Hippocampal formation (tissue), 2 donors: Measurements from ENCODE around the gene PPP6R2.

Experiments used
- DNase-seq, 2 donors: peaks; one replicate each; lab custom pipeline; 2025; lab: John Stamatoyannopoulos, UW

PPP6R2 gene

DNA sequence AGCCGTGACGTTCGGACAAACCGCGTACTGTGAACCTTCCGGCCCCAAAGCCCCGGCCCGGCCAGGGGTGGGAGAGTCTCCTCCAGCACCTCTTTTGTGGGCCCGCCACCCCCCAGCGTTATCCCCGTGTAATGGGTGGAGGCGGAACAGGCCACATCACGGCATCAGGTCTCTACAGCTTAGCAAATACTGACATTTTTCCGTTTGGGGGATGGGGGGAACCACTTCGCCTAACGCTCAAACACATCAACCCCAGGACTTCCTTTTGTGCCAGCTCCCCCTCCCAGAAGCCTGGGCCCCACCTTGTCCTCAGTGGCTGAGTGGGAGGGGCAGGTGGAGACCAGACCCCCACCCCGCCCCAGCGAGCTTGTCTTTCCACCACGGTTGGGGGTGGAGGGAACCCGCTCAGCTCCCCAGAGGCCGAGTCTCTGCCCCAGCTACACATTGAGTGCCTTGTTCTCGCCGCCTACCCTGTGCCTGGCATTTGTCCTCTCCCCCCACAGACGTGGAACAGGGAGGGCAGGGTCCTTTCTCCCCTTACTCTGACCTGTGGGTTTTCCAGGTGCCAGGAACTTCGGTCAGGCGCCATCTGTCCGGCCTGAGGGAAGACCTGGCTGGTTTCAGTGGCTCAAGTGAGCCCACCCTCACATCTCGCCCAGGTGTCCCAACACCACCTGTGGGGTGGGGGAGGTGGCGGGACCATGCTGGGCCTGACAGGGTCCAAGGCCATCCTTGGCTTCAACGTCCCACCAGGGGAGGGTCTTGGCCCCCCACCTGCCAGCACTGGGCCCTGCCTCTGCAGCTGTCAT lies 102.1 kb downstream of the PPP6R2 start:
- DNase-seq = no peak

DNA sequence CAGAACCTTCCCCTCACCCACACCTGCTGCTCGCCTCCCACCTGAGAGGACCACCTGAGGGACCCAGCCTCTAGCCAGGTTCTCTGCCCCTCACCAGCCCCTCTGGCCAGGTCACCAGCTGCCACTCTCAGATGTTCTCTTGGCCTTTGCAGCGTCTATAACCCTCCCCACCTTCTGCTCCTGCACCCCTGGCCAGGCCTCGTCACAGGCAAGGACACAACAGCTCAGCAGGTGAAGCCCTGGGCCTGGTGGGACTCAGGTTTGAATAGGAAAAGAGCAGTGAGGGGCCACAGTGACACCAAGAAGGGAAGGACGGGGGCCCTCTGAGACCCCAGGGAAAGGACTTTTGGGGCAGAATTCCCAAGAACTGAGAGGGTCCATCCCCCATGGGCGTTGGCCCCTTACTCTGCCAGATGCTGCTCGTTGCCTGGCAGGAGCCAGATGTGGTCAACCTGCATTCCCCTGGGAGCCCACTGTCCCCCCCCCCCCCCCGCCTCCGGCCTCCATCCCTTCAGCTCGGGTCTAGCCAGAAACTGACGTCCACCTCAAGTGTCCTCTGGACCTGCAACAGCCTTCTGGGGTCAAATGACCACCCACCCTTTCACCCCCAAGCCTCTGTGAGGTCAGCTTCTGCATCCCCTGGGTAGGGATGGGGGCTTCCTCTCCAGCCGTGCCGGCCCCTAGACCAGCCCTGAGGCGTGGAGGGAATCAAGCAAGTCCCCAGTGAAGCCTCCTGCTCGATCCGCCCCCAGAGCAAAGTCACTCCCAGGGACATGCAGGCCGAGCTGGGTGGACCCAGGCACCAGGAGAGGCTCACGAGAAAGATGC lies 103.0 kb downstream of the PPP6R2 start:
- no peak for DNase-seq

DNA sequence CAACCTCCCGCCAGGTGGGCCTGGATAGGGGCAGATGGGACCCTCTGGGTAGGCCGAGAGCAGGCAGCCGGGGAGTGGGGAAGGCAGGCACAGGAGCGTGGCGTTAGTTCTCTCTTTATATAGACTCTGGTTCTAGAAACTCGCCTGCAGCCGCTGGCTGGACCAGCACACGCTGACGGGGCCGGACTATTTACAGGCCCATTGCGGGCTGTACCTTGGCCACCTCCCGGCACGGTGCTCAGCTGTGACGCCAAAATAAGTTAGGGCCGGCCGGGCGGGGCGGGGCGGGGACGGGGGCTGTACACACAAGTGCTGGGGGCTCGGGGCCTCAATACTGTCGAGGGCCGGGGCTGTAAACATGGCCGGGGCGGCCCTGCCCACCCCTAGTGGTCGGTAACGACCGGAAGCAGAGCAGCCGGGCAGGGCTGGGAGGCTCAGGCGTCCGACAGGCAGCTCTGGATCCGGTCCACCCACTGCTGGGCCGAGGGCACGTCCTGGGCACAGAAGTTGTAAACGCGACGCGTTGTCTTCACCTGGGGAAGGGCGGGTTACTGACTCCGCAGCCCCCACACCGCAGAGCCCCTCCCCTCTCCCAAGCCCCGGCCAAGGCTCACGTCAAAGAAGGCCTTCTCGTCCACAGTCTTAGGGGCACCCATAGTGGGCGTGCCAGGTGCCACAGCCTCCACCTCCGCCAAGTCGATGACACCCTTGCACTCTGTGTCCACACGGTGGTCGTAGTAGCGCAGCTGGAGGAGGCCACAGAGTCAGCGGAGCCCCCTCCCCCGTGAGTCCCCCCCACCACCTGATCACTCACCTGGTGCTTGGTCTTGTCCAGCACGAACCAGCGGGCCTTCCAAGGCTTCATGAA lies 103.8 kb downstream of the PPP6R2 start:
- no peak for DNase-seq

DNA sequence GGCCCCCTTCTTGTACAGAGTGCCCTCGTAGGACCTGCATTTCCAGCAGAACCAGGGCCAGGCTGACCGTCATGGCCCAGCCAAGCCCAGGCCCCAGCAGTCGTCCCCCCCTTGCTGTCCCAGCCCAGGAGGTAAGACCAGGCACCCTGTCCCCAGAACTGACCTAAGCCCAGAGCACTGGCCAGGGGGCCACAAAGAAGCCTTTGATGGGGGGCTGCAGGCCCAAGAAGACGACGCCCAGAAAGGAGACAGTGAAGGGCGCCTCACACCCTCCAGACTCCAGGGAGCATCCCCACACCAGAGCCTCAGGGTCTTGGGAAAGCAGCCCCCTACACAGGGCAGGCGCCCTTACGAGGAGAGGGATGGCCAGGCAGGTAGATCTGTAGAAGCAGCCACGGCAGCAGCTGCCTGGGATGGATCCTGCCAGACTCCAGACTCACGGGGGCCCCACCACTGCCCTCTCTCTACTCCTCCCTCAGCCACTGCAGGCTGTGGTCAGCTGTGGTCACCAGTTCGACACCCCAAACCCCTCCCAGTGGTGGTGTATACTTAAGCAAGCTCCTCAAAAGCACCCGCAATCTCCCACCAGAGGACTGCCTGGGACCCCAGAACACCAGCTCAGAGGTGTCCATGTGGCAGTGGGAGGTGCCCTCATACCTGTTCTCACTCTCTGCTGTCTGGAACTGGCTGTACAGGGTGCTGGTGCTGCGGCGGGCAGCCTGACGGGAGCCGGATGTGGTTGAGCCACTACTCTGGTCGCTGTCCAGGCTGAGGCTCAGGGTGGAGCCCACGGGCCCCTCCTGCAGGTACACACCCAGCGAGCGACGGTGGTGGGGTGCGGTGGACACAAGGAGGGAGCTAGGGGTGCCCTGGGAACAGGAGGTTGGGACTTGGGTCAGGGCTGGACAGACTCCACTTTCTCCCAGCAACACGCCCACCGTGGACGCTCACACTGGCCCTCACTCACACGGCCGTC lies 104.7 kb downstream of the PPP6R2 start:
- DNase-seq = no peak

DNA sequence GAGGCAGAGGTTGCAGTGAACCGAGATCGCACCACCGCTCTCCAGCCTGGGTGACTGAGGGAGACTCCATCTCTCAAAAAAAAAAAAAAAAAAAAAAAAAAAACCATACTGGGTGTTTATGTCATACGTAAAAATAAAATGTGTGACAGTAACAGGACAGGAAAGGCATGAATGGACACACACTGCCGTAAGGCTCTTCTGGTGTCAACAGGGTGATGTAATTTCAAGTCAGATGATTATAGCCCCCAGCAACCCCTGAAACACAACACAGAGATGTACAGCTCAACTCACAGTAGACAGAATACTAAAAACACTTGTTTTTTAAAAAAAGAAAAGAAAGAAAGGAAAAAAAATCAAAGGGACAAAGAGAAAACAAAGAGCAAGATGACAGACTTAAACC lies 109.5 kb downstream of the PPP6R2 start:
- DNase-seq = no peak

DNA sequence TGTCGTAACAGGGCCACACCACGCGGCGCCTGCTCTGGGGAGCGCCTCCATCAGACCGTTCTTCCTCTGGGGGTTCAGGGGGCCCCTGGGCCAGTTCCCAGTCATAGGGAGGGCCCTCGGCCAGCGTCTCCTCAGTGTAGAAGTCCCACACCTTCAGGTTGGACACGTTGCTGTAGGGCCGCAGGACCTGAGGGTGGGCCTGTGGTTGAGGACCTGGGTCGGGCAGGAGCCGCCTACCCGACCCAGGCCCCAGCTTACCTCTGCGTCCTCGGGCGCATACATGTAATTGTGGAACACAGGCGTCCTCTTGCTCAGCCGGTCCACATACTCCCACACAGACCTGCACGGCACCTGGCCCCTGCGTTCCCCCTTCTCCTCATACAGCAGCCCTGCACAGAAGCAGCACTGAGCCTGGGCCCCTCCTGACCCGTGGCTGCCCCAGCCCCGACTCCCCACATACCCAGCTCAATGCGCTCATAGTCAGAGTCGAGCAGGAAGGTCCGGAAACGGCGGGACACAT lies 111.5 kb downstream of the PPP6R2 start:
- no peak for DNase-seq

DNA sequence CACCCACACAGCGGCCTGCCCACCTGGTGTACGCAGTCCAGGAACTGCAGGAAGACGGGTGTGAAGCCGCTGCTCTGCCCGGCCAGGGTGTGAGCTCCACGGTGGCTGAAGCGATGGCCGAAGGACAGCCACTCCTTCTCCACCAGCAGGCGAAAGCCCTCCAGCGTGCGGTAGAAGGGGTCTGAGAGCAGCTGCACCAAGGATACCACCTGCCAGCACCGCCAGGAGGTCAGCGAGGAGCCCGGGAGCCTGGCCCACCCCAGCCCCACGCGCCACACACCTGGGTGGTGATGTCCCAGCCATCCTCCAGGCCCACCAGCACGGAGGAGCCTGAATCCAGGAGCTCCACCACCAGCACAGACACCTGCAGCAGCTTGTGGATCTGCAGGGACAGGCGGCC lies 112.1 kb downstream of the PPP6R2 start:
- no peak for DNase-seq

DNA sequence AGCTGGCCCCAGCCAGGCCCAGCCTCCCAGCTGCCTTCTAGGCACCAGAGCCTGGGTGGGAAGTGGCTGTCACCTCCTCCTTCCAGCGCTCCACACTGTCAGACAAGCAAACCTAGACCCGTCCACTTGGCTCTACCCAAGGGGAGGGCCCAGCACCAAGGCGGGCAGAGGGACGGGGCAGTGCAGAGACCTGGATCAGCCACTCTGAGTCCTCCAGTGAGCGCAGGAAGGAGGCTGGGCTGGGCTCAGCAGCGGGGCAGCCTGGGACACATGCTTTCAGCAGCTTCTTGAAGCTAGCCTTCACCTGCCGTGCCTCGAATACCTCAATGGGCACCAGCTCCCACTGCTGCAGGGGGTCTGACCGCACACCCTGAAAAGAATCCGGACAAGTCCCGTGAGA lies 112.9 kb downstream of the PPP6R2 start:
- DNase-seq = no peak

DNA sequence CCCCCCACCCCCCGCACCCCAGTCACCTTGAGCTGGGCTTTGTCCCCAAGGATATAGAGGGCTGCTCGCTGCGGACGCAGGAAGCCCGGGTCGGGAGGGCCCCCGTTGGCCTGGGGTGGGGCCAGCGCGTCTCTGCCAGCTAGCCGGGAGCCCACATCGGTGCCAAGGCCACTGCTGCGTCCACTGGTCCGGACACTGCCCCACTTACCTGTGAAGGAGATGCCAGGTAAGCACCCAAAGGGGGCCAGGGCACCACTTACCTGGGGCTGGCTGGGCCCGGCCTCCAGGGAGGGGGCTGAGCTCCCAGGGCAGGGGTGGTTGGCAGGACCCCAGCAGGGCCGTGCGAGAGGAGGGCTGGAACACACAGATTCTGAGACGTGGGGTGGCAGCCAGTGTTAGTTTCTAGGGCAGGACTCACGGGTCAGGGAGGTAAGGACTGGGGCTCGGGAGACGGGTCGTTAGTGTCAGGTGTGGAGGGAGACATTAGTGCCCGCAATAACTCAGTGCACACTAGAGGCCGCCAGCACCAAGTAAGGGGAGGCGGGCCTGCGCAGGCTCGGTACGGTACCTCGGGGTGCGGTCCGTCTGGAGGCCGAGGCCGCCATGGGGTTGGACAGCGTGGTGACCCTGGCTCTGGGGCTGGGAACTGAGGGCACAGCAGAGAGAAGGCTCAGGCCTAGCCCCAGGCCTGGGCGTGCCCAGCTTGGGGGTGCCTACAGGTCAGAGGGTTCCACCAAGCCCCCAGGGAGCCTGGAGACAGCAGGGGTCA lies 113.5 kb downstream of the PPP6R2 start:
- no peak for DNase-seq

DNA sequence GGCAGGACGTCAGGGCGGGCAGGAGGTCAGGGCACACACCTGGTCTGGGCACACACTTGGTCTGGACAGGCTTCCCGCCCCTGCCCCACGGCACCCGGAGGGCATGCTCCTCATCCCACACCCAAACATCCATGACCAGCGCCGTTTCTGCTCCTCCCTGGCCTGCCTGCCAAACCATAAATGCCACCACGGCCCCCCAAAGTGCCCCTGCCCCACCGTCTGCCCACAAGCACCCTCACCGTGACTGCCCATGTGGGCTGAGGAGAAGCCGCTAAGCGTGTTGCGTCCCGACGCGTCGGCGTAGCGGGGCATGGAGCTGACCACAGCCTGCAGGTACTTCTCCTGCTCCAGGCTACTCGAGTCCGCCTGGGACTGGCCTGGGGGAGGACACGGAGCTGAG lies 115.9 kb downstream of the PPP6R2 start:
- no peak for DNase-seq

DNA sequence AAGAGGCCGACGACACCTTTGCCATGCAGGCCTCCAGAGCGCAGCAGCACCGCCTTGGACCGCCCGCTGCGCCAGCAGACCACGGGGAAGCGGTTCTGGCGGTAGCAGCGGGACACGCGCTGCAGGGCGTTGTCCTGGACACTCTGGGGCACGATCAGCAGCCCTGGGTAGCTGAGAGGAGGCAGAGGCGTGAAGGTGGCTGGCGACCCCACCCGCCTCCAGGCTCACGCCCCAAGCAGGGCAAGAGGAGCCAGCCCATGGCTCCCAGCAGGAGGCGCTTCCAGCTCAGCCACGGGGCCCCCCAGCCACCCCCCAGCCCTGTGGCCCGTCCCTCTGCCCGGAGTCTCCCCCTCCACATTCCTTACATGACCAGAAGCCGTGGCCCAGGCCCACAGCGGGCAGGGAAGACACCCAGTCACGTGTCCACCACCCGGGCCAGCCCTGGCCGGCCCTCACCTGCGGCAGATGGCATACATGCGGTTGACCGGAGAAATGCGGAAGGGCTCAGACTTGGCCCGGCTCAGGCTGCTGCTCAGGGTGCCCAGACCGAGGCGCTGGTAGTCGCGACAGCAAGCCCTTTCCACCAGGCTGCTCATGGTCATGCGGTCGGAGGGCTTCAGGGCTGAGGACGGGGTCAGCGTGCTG lies 116.5 kb downstream of the PPP6R2 start:
- no peak for DNase-seq

DNA sequence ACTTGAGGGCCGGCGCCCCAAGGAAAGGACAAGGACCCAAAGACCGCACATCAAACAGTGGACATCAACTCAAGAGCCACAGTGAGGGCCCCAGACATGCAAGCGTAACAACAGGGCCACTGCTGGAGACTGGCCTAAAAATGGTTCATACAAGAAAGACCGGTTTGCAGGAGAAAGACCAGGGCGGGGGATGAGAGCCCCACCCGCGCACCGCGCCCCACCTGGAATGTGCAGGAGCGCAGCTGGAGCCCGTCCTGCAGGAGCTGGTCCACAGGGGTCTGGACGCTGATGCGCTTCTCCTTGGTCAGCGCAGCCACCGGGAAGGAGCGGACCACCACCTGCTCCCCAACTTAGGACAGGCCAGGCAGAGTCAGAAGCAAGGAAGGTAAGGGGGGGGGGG lies 117.8 kb downstream of the PPP6R2 start:
- DNase-seq = no peak

DNA sequence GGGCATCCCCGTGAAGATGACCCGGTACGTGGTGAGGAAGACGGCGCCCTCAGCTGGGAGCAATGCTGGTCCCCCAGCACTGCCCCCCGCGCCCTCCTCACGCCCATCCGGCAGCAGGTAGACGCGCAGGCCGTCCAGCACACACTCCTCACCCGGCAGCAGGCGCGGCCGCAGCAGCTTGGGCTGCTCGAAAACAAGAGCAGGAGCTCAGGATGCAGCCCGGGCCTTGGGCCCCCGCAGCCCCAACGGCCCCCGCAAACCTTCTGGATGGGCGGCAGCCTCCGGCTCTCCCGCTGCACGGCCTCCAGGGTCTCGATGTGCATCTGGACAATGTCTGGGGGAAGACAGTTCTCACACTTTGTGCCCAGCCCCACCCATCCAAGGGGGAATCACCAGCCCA lies 118.4 kb downstream of the PPP6R2 start:
- no peak for DNase-seq

DNA sequence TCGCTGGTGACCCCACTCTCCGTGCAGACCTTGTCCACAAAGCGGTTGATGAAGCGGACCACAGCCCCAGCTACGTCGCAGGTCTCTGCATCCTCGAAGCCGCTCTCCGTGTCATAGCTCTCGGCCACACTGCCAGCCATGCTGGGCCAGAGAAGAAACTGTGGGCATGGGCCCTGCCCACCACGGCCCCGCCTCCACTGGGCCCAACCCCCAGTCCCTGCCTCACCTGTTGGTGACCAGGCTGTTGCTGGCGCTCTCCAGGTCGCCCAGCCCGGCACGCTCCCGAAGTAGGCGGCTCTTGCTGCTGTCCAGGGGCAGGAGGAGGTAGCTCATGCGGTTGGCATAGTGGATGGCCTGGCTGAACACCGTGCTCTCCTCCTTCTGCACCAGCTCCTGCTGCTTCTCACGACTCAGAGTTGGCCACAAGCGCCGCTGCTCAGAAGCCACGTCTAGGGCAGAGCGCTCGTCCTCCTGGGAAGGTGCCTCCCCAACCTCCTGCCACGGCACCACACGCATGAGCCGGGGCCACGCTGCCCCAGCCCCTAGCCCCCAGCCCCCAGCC lies 118.9 kb downstream of the PPP6R2 start:
- DNase-seq = no peak

DNA sequence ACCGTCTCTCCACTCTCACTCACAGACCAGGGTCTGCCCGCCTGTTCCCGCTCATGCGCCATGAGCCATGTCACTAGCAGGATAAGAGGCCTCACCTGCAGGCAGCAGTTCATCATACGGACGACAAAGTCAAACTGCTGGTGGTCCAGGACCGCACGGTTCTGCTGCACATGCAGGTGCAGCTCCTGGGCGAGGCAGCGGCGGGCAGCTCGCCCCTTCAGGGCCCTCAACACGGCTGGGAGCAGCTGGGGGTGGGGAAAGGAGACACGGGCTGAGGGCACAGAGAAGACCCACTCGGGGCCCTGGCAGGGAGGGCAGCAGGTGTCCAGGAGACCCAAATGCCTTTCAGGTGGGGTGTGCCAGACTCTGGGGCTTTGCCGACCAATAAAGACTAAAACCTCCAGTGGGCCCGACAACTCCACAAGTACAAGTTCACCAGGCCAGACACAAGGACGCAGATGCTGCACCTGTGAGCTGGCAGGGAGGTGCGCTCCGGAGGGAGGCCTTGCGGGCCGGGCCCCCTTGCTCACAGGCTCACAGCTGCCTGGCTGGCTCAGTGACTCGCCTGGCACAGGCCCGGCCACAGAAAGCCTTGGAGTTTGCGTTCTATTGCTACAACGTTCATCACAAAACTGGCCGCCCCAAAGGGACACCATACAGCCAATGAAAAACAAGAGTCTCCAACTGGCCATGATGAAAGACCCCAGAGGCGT lies 120.2 kb downstream of the PPP6R2 start:
- no peak for DNase-seq

DNA sequence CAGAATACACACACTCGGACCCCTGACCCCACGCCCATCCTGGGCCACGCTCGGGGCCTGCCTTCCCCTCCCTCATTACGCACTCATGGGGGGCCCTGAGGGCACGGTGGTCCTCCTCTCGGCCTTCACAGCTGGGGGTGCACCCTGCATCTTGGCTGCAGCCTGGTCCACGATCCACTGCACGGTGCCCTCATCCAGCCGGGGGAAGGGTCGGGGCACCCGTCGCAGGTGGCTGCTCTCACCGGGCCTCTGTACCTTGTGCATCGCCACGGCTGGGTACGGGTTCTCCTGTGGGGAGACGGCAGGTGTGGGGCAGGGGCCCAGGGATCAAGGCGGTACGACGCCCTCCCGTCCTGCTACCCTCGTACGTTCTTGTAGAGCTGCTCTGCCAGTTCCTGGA lies 121.3 kb downstream of the PPP6R2 start:
- no peak for DNase-seq

DNA sequence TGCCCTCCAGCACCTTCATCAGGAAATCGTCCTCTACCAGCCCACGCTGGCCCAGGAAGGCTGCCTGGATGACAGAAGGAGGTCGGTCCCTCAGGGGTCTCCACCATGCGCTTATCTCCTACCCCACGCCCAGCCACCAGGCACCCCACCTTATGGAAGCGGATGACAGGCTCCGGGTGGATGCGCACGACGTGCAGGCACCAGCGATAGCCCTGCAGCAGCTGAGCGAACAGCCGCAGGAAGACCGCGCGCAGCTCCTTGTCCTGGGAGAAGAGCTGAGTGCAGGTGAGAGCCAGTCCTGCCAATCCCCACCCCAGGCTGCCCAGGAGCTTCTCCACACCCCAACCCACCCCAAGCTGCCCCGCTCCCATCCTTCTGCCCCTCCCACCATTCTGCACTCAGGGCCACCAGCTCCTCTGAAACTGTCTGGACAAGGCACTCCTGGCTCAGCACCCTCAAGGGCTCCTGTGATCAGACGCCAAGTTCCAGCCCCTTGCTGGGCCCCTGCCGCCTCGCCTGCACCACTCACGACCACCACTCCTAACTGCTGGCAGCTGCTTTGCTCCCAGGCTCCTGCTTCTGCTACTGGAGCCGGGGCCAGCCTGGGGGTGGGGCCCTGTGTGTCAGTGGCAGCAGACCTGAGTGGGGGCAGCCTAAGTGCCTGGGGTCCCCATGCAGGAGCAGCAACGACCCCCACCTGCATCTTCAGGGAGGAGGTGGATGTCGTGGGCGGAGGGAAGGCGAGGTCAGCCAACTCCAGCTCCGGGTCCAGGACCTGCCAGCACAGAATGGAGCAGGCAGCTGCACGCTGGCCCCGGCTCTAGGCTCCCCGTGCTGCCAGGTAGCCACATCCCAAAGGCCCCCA lies 122.2 kb downstream of the PPP6R2 start:
- DNase-seq = no peak

DNA sequence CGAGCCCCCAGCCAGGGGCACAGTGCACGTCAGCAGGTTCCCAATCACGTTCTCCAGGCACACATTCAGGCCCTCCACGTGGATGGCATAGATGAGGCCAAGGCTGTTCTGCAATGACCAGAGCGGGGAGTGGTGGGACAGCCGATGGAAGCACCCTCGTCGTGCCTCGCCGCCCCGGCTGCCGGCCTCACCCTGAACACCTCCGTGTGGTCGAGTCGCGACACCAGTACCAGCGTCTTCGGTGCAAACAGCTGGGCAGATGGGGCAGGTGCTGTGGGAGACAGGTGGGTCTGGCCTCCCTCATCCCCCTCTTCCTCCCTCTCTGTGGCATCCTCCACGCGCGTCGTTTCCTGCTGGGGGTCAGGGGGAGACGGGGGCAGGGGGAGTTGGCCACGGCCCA lies 124.2 kb downstream of the PPP6R2 start:
- DNase-seq = no peak
